Lung (tissue), 12 donors: ENCODE data around the gene FYN. TPM values are rescaled to one million over a fixed set of nuclear protein-coding genes. Genes with fewer than 3 reads are reported as not detected.

ENCODE experiments used
- ATAC-seq: fragments of 200-7000 bp; cut with Tn5 transposase; one replicate; pipeline ENCODE4 v1.9.1; 2020; ENCODE audit warnings: moderate number of reproducible peaks; ENCODE audit not compliant: insufficient read depth, low FRiP score
- DNase-seq, 3 donors: peaks; one replicate each; pipeline ENCODE4 v3.0.0-alpha.2; 2013 to 2017
- H3K27ac ChIP-seq, 2 donors: one replicate each; pipeline ENCODE4 v1.5.1; 2013; ENCODE audit warnings: mild to moderate bottlenecking in 2 of 2, moderate library complexity in 2 of 2, control low read depth in 1 of 2, inconsistent platforms in 1 of 2, low read depth in 1 of 2, low read length in 1 of 2
- H3K27me3 ChIP-seq, 3 donors: one replicate each; pipeline ENCODE4 v1.5.1; 2013; ENCODE audit warnings: low read length in 2 of 3; ENCODE audit not compliant: control insufficient read depth in 3 of 3, insufficient read depth in 3 of 3
- H3K36me3 ChIP-seq, 4 donors: one replicate each; pipeline ENCODE4 v1.5.1; 2013; ENCODE audit warnings: low read length in 4 of 4, mild to moderate bottlenecking in 1 of 4, moderate library complexity in 1 of 4; ENCODE audit not compliant: control insufficient read depth in 4 of 4, insufficient read depth in 4 of 4
- H3K4me1 ChIP-seq, 5 donors: one replicate each; pipeline ENCODE4 v1.5.1; 2013; ENCODE audit warnings: low read length in 5 of 5, mild to moderate bottlenecking in 2 of 5, moderate library complexity in 1 of 5; ENCODE audit not compliant: control insufficient read depth in 5 of 5, insufficient read depth in 5 of 5
- H3K4me3 ChIP-seq: one replicate; pipeline ENCODE4 v1.5.1; 2013; ENCODE audit warnings: mild to moderate bottlenecking, control low read depth, moderate library complexity
- H3K9ac ChIP-seq, 2 donors: one replicate each; pipeline ENCODE4 v1.5.1; 2013; ENCODE audit warnings: low read length in 2 of 2, control low read depth in 1 of 2; ENCODE audit not compliant: insufficient read depth in 1 of 2
- H3K9me3 ChIP-seq, 4 donors: one replicate each; pipeline ENCODE4 v1.5.1; 2013; ENCODE audit warnings: low read length in 3 of 4, mild to moderate bottlenecking in 1 of 4, moderate library complexity in 1 of 4; ENCODE audit not compliant: control insufficient read depth in 4 of 4, insufficient read depth in 3 of 4
- WGBS, 2 donors: extraction: QIAGEN DNeasy Blood & Tissue Kit; methylation state at CpG; one replicate each; pipeline ENCODE4 v1.1.7; 2013; 5-methylcytosine and 5-hydroxymethylcytosine counted together
- polyA plus RNA-seq, 2 donors: library from polyadenylated mRNA; stranded (reverse); fragments of 200-250 nt; gene quantifications; one replicate each; pipeline ENCODE4 v1.2.1, GENCODE V29; 2013
- total RNA-seq, 2 donors: library from RNA; depleted of rRNA in 1 of 2; stranded (reverse); fragments of >200 nt in 1 of 2; gene quantifications; one replicate each; pipeline ENCODE4 v1.2.1, GENCODE V29; 2014 to 2021
- TF ChIP-seq, protein P1 (sequence below): IDR thresholded peaks from 2 replicates; pipeline ENCODE4 v1.5.1; 2012; ENCODE audit warnings: mild to moderate bottlenecking; ENCODE audit errors: control extremely low read depth, extremely low read depth
- donor health status: control.
- donor health status: control.
- donor health status: Bipolar disorder and iron deficiency.
- donor health status: healthy.
- donor health status: DM: yes; HTN: yes; CAD: no.

Gene FYN
- total and polyA plus RNA-seq, 4 donors, result 27.3 to 157 (median 71.0) TPM

DNA sequence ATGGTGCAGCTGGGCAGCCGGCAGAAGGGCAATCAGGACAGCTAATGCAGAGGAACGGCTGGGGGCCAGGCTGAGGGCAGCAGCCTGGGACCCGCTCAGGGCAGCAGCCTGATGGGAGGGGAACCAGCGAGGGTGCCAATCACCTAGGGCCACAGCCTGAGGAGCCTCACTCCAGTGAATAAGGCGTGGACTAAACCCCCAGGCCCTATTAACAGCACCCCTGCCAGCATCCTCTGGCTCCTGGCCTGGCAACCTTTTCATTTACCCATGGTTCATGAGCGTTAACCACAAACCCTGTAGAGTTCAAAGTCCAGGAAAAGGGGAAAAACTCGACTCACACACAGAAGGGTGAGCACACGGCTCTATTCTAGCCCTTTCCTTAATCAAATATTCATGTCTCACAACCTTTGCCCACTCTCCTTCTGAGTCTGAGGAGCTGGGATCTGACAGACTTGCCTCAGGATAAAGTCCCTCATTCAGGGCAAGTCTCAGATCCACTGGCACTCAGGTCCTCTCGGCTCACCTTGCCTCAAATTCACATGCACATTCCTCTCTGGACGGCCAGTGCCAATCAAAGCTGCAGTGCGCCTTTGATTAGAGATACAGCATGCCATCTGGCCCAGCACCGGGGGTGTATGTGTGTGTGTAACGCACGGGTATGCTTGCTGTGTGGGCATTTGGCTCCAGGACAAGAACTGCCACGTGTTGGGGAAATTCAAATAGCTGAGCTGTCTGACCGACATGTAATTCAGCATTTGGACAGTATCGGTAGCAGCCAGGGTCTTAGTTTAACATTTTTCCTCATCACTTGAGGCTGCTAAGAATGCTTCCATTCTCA lies 180.7 kb downstream of the FYN start:
- Histone ChIP-seq H3K27me3 (no peaks in the 10 kb centered on the region), H3K4me1 (no peaks in the 10 kb centered on the region), H3K9ac (no peak overlapping the region), H3K4me3 (no peak overlapping the region), H3K27ac (no peak overlapping the region), H3K9me3 (no peaks in the 10 kb centered on the region), H3K36me3 (peaks cover 3 to 36% (median 26%) of the 10 kb centered on the region in 4 donors)
- no peak for DNase-seq
- no peak for ATAC-seq
- TF ChIP-seq, protein P1, sequence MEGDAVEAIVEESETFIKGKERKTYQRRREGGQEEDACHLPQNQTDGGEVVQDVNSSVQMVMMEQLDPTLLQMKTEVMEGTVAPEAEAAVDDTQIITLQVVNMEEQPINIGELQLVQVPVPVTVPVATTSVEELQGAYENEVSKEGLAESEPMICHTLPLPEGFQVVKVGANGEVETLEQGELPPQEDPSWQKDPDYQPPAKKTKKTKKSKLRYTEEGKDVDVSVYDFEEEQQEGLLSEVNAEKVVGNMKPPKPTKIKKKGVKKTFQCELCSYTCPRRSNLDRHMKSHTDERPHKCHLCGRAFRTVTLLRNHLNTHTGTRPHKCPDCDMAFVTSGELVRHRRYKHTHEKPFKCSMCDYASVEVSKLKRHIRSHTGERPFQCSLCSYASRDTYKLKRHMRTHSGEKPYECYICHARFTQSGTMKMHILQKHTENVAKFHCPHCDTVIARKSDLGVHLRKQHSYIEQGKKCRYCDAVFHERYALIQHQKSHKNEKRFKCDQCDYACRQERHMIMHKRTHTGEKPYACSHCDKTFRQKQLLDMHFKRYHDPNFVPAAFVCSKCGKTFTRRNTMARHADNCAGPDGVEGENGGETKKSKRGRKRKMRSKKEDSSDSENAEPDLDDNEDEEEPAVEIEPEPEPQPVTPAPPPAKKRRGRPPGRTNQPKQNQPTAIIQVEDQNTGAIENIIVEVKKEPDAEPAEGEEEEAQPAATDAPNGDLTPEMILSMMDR, result no peak
- WGBS, 2 donors, result 70 to 83% methylated on average over 17 of the region's 17 CpGs

DNA sequence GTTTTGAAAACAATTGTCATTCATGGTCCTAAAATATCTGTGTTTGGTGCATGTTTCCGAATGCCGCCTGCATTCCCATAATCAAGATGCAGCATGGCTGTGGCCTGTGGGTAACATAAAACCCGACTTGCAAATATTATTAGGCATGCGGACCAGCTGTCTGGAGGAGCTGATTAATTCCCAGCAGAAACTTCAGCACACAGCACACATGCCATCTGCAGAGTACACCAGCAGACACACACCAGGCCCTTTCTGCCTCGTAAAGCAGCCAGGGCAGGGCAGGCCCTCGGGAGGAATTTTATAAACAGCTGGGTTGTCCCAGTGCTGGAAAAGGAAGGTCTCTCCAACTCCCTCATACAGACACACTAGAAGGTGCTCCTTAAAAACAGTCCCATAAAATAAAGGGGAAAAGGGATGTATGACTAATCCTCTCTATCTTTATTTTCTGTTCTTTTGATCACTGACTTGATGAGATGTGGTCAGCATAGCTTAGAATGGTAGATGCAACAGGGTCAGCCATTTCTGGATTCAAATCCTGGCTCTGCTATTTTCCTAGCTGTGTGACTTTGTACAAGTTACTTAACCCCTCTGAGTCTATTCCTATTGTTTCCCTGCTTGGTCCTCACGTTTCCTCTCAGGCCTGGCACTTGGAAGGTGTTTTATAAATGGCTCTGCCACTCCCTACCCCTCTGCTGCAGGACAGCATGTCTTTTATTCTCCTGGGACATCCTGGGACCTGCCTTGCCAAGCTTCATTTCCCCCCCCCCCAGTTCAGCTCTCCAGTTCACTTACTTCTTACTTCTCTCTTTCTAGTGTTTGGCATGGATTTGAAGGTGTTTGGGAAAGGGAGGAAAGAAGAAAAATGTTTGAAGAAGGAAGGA lies 181.7 kb downstream of the FYN start:
- ATAC-seq (no peak), DNase-seq (no peak)
- Histone ChIP-seq H3K27me3 (no peaks in the 10 kb centered on the region), H3K4me1 (peaks cover 0 to 3% (median 0%) of the 10 kb centered on the region in 5 donors), H3K9ac (no peak overlapping the region), H3K4me3 (no peak overlapping the region), H3K27ac (no peak overlapping the region), H3K36me3 (peaks cover 3 to 33% (median 26%) of the 10 kb centered on the region in 4 donors), H3K9me3 (no peaks in the 10 kb centered on the region)
- TF ChIP-seq, protein P1, result no peak
- WGBS, 2 donors, result 80 to 87% methylated on average over 7 of the region's 7 CpGs

DNA sequence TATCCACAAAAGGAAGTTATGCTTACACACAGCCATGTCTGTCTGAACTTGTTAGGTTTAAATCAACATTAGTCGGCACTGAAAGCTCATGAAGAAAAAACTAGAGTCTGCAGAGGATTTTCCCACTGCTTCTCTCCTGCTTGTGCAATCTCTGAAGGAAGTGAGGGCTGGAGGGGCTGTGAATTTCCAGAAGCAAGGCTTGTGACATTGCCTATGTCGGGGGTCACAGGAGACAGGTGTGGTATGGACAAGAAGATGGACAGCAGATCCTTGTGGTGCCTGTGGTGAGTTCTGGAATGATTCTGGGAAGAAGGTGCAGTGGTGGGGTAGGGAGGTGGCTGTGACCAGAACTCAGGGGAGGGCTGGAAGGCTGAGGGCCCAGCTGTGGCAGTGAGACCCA lies 183.3 kb downstream of the FYN start:
- no peak overlapping the region for H3K9ac ChIP-seq
- TF ChIP-seq, protein P1, result no peak
- ATAC-seq (no peak), DNase-seq (no peak)
- H3K9me3 ChIP-seq, result no peaks in the 10 kb centered on the region
- H3K4me3 ChIP-seq, result no peak overlapping the region
- H3K4me1 ChIP-seq, result peaks cover 0 to 11% (median 5%) of the 10 kb centered on the region in 5 donors
- no peaks in the 10 kb centered on the region for H3K27me3 ChIP-seq
- H3K36me3 ChIP-seq, result peaks cover 3 to 27% (median 25%) of the 10 kb centered on the region in 4 donors
- H3K27ac ChIP-seq, result no peak overlapping the region
- WGBS, 2 donors, result 69 to 78% methylated on average over 2 of the region's 2 CpGs
